Gastrocnemius medialis (tissue), 4 donors: Measurements from ENCODE around the gene HOXB5. TPM values are rescaled to one million over a fixed set of nuclear protein-coding genes. Genes with fewer than 3 reads are reported as not detected.

Experiments
- ATAC-seq, 2 donors: fragments of 150-250 bp; one replicate each; pipeline ENCODE4 v1.9.1; 2016
- DNase-seq, 2 donors: peaks; one replicate each; pipeline ENCODE4 v3.0.0-alpha.2; 2019
- H3K27ac ChIP-seq, 4 donors: fragments of 200-600 bp; sonication (generic); 1 replicate in 1 of 4; 2 replicates in 3 of 4; pipeline ENCODE4 v1.5.1; 2016 to 2018; ENCODE audit warnings: mild to moderate bottlenecking in 2 of 4, moderate library complexity in 1 of 4
- H3K27me3 ChIP-seq, 3 donors: fragments of 200-600 bp; sonication (generic) in 2 of 3; 1 replicate in 1 of 3; 2 replicates in 2 of 3; pipeline versions ENCODE4 v1.5.1 to v1.6.0; 2016 to 2019; ENCODE audit warnings: mild to moderate bottlenecking in 1 of 3, moderate library complexity in 1 of 3
- H3K36me3 ChIP-seq, 2 donors: fragments of 200-600 bp; sonication (generic) in 1 of 2; one replicate each; pipeline ENCODE4 v1.5.1; 2017 to 2018
- H3K4me1 ChIP-seq, 2 donors: fragments of 200-600 bp; sonication (generic) in 1 of 2; one replicate each; pipeline ENCODE4 v1.5.1; 2016 to 2017; ENCODE audit warnings: mild to moderate bottlenecking in 2 of 2
- H3K4me3 ChIP-seq, 4 donors: fragments of 200-600 bp; sonication (generic) in 3 of 4; 1 replicate in 1 of 4; 2 replicates in 3 of 4; pipeline ENCODE4 v1.5.1; 2016 to 2019; ENCODE audit warnings: mild to moderate bottlenecking in 2 of 4
- H3K9me3 ChIP-seq, 3 donors: fragments of 200-600 bp; sonication (generic) in 2 of 3; 1 replicate in 1 of 3; 2 replicates in 2 of 3; pipeline ENCODE4 v1.5.1; 2016 to 2019
- CTCF ChIP-seq, 5 experiments: fragments of 450-650 bp in 3 of 5; fragments of 200-600 bp in 2 of 5; sonication (generic) in 2 of 5; IDR thresholded peaks in 4 of 5; conservative IDR thresholded peaks in 1 of 5; 1 replicate in 4 of 5; 2 replicates in 1 of 5; pipeline ENCODE4 v1.5.1; 2016 to 2019; ENCODE audit warnings: antibody characterized with exemption in 5 of 5, mild to moderate bottlenecking in 3 of 5, moderate library complexity in 3 of 5
- POLR2A ChIP-seq, 2 donors: fragments of 450-650 bp; IDR thresholded peaks; one replicate each; pipeline ENCODE4 v1.6.1; 2017; ENCODE audit warnings: antibody characterized with exemption in 2 of 2, mild to moderate bottlenecking in 2 of 2, moderate library complexity in 2 of 2
- in situ Hi-C, 4 donors: fragments of 200-750 bp; cut with MboI; loops; one replicate each; pipeline versions ENCODE4 v1.15.0 to v1.8.0; 2017; ENCODE audit warnings: low sequenced_read_pairs in 4 of 4
- intact Hi-C: fragments of 100-400 bp; cut with DNase I; formaldehyde crosslinking; loops from one replicate; pipeline ENCODE4 v1.15.1; 2023; ENCODE audit warnings: low total_unique reads
- total RNA-seq, 4 donors: library from RNA; depleted of rRNA; stranded (reverse); fragments of >200 nt; gene quantifications; one replicate each; pipeline versions ENCODE4 v1.1.0 to v1.2.3, GENCODE V29; 2016

Gene HOXB5
- total RNA-seq, 4 donors from 2014 or later: not detected

GRCh38 chr17:48601207-48601538 is 7.6 kb upstream of the HOXB5 start:
- Histone ChIP-seq H3K36me3 (no peaks in the 10 kb centered on the region), H3K27me3 (peaks cover 95 to 99% (median 98%) of the 10 kb centered on the region in 3 donors), H3K4me1 (peaks cover 3 to 11% of the 10 kb centered on the region in 2 donors), H3K9me3 (no peaks in the 10 kb centered on the region), H3K4me3 (no peak overlapping the region), H3K27ac (no peak overlapping the region)
- in situ Hi-C loops (no loop called here), intact Hi-C loops (no loop called here)
- DNase-seq: no peak
- TF ChIP-seq CTCF (IDR thresholded peaks at IDR 0.05 in 4 of 5, conservative IDR thresholded peaks at IDR 0.05 in 1 of 5) (no peak), POLR2A (IDR thresholded peaks at IDR 0.05) (no peak)
- ATAC-seq: no peak

DNA sequence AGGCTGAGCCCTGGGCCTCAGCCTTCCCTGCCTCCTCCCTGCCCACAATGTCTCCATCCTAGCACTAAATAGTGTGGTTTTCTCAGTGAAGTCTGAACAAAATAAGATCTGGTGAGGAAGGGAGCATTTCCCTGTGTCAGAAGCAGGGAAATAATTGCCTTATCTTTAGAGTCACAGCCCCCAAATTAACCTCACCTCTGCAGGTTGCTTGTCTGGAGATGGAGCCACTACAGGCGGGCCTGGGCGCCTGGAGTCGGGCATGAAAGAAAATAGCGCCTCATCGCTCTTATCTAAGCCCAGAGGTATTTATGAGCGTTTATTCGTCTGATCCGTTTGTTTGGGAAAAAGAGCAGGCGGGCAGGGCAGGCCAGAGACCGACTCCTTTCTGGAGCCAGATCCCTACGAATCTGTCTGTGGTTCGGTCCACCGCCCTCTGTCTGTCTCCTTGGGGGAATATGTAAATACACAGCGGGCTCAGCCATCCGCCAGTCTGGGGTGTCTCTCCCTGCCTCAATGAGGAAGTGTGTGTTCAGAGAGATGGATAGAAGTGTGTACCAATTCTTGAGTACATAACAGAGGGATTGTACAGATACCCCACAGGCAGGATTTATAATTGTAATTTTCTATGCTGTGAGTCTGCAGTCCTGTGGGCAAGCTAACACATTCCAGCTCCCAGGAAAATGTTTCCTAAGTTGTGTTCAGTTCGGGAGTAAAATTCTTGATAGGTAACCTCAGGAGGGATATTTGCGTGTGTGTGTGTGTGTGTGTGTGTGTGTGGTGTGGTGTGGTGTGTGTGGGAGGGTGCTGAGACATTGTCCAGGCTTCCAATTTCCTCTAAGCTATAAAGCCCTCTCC is 6.9 kb upstream of the HOXB5 start:
- in situ Hi-C loops (no loop called here), intact Hi-C loops (no loop called here)
- ATAC-seq: no peak
- Histone ChIP-seq H3K9me3 (no peaks in the 10 kb centered on the region), H3K36me3 (no peaks in the 10 kb centered on the region), H3K4me1 (peaks cover 3 to 13% of the 10 kb centered on the region in 2 donors), H3K27me3 (peaks cover 95 to 98% (median 96%) of the 10 kb centered on the region in 3 donors), H3K4me3 (no peak overlapping the region), H3K27ac (no peak overlapping the region)
- TF ChIP-seq POLR2A (IDR thresholded peaks at IDR 0.05) (no peak), CTCF (IDR thresholded peaks at IDR 0.05 in 4 of 5, conservative IDR thresholded peaks at IDR 0.05 in 1 of 5) (no peak)
- DNase-seq: no peak

DNA sequence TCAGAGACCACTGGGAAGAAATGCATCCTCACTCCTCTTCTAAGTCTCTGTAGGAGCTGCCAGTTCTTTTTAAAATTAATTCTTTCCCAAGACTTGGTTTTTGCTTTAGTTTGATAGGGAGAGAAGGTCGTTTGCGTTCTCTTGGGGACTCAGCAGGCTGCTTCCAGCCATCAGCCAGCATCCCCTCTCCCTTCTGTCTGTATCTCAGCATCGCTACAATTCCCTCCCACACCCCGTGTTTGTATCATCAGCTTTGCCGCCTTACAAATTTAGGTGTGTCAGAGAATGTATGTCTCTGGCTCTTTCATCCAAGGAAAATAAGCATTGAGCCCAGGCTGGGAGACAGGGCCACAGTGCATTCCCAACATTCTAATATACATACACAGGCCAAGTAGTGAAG is 5.8 kb upstream of the HOXB5 start:
- TF ChIP-seq CTCF (IDR thresholded peaks at IDR 0.05 in 4 of 5, conservative IDR thresholded peaks at IDR 0.05 in 1 of 5) (no peak), POLR2A (IDR thresholded peaks at IDR 0.05) (no peak)
- no peaks in the 10 kb centered on the region for H3K36me3 ChIP-seq
- H3K27ac ChIP-seq: no peak overlapping the region
- intact Hi-C loops (no loop called here), in situ Hi-C loops (loop anchor here in 3 of 4 donors (10.0 kb wide), 2 partner anchors 255 to 265 kb away; no protein-coding TSS in a partner anchor)
- no peak overlapping the region for H3K4me3 ChIP-seq
- no peak for DNase-seq
- ATAC-seq: no peak
- peaks cover 95 to 98% (median 95%) of the 10 kb centered on the region in 3 donors for H3K27me3 ChIP-seq
- peaks cover 3 to 13% of the 10 kb centered on the region in 2 donors for H3K4me1 ChIP-seq
- H3K9me3 ChIP-seq: no peaks in the 10 kb centered on the region

- ATAC-seq (no peak), DNase-seq (no peak)
- H3K4me3 ChIP-seq: no peak overlapping the region
- H3K27ac ChIP-seq: peak overlapping the region in 1 of 4 donors; percentile 73
- TF ChIP-seq CTCF (IDR thresholded peaks at IDR 0.05 in 4 of 5, conservative IDR thresholded peaks at IDR 0.05 in 1 of 5): no peak
- no peak for TF ChIP-seq POLR2A (IDR thresholded peaks at IDR 0.05)
- peaks cover 3 to 14% of the 10 kb centered on the region in 2 donors for H3K4me1 ChIP-seq
- H3K27me3 ChIP-seq: peaks cover 92 to 98% (median 95%) of the 10 kb centered on the region in 3 donors
- H3K36me3 ChIP-seq: no peaks in the 10 kb centered on the region
- in situ Hi-C loops: loop anchor here in 3 of 4 donors (10.0 kb wide), 2 partner anchors 254 to 264 kb away; no protein-coding TSS in a partner anchor
- intact Hi-C loops: no loop called here
- H3K9me3 ChIP-seq: no peaks in the 10 kb centered on the region
These were observed 5.2 kb upstream of the HOXB5 start for GRCh38 chr17:48598736-48599135.
